NCI-H748 treated with DMSO at 0.1 percent for 48 hours (cell line): Measurements from ENCODE around the gene RAD51B.

Source experiments
- DNase-seq: peaks from one replicate; lab custom pipeline; 2025; lab: John Stamatoyannopoulos, UW

RAD51B gene

GRCh38 chr14:68634874-68635595 is 815.5 kb downstream of the RAD51B start:
- DNase-seq, result no peak

GRCh38 chr14:68636597-68636996 is 817.0 kb downstream of the RAD51B start:
- DNase-seq, result no peak

- DNase-seq, result no peak
Measured at GRCh38 chr14:68637106-68638021, 817.8 kb downstream of the RAD51B start.

GRCh38 chr14:68638141-68638999 is 818.8 kb downstream of the RAD51B start:
- DNase-seq, result no peak

GRCh38 chr14:68639000-68639757 is 819.6 kb downstream of the RAD51B start:
- no peak for DNase-seq

GRCh38 chr14:68639758-68640574 is 820.4 kb downstream of the RAD51B start:
- DNase-seq, result no peak

- DNase-seq, result no peak
Measured at GRCh38 chr14:68643673-68644072, 824.1 kb downstream of the RAD51B start.

GRCh38 chr14:68644101-68644500 is 824.5 kb downstream of the RAD51B start:
- no peak for DNase-seq

- no peak for DNase-seq
Measured at GRCh38 chr14:68645371-68645770, 825.8 kb downstream of the RAD51B start.

- no peak for DNase-seq
Measured at GRCh38 chr14:68649476-68650189, 830.1 kb downstream of the RAD51B start.

- no peak for DNase-seq
Measured at GRCh38 chr14:68650404-68650994, 830.9 kb downstream of the RAD51B start.

- DNase-seq, result no peak
Measured at GRCh38 chr14:68651075-68651474, 831.5 kb downstream of the RAD51B start.

- no peak for DNase-seq
Measured at GRCh38 chr14:68651652-68652432, 832.3 kb downstream of the RAD51B start.

- DNase-seq, result no peak
Measured at GRCh38 chr14:68652433-68652690, 832.8 kb downstream of the RAD51B start.

- no peak for DNase-seq
Measured at GRCh38 chr14:68653108-68653507, 833.5 kb downstream of the RAD51B start.

GRCh38 chr14:68653804-68654203 is 834.2 kb downstream of the RAD51B start:
- DNase-seq, result no peak

GRCh38 chr14:68654471-68654941 is 834.9 kb downstream of the RAD51B start:
- no peak for DNase-seq

- no peak for DNase-seq
Measured at GRCh38 chr14:68655021-68655831, 835.6 kb downstream of the RAD51B start.
